Measurements from ENCODE around the gene MGAT5B.

MGAT5B gene

DNA sequence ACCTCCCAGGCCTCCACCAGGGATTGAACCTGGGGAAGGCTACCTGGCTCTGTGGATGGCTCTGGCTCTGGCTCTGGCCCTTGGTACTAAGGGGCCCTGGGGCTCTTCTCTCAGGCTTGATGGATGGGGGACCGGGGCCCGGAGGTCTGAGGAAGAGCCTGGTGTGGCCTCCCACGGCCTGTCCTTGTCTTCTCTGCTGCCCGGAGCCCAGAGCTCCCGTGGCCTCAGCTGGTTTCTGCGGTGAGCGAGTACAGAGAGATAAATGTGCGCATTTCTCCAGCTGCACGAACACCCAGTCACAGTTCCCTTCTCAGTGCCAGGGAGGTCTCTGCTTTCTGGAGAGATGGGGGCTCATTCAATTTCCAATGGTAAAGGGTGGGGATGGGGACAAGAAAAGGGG, 9.2 kb downstream of the MGAT5B start:
- peaks cover 11% of the 10 kb centered on the region; the same call in 1 of the 2 replicates for H3K9me3 ChIP-seq (ENCODE audit: control insufficient read depth, insufficient read depth, low read length)
- H3K79me2 ChIP-seq (ENCODE audit: control insufficient read depth, low read length), result no peaks in the 10 kb centered on the region
- no peaks in the 10 kb centered on the region for H3F3A ChIP-seq (ENCODE audit: control insufficient read depth, insufficient read depth)
- no peaks in the 10 kb centered on the region for H3K4me1 ChIP-seq (ENCODE audit: control insufficient read depth, low read length)
- H3K27ac ChIP-seq (ENCODE audit: low read depth, low read length), result no peak overlapping the region
- H3K36me3 ChIP-seq (ENCODE audit: control insufficient read depth, low read length), result no peaks in the 10 kb centered on the region
- H4K20me1 ChIP-seq (ENCODE audit: control insufficient read depth, insufficient read depth, low read depth, low read length), result no peaks in the 10 kb centered on the region
- H3K9me2 ChIP-seq (replicated peaks; ENCODE audit: control insufficient read depth, low read length), result no peaks in the 10 kb centered on the region
- H3K4me2 ChIP-seq (ENCODE audit: low read length), result no peak overlapping the region
- TF ChIP-seq EZH2phosphoT487 (IDR thresholded peaks at IDR 0.05; ENCODE audit: borderline replicate concordance, low read length), result no peak
- no peak for TF ChIP-seq CTCF (IDR thresholded peaks at IDR 0.05; ENCODE audit: low read depth, low read length, poor library complexity, severe bottlenecking)
- peaks cover 14% of the 10 kb centered on the region for H3K27me3 ChIP-seq (ENCODE audit: control insufficient read depth, low read length)
- H3K4me3 ChIP-seq (ENCODE audit: low read length), result no peak overlapping the region

DNA sequence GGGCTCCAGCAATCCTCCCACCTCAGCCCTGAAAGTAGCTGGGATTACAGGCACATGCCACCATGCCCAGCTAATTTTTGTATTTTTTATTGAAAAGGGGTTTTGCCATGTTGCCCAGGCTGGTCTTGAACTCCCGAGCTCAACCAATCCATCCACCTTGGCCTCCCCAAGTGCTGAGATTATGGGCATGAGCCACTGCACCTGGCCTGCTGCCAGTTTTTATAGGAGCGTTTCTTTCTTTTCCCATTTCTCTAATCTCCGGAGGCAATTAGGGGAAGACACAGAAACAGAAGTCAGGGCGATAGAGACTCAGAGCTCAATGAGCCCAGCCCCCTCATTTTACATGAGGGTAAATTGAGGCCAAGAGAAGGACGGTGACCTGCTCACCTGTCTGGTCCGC, 10.4 kb downstream of the MGAT5B start:
- Histone ChIP-seq H3K9me2 (replicated peaks; ENCODE audit: control insufficient read depth, low read length) (no peaks in the 10 kb centered on the region), H4K20me1 (ENCODE audit: control insufficient read depth, insufficient read depth, low read depth, low read length) (no peaks in the 10 kb centered on the region), H3K79me2 (ENCODE audit: control insufficient read depth, low read length) (no peaks in the 10 kb centered on the region), H3K4me1 (ENCODE audit: control insufficient read depth, low read length) (no peaks in the 10 kb centered on the region), H3K4me3 (ENCODE audit: low read length) (no peak overlapping the region), H3K27me3 (ENCODE audit: control insufficient read depth, low read length) (peaks cover 14% of the 10 kb centered on the region), H3K36me3 (ENCODE audit: control insufficient read depth, low read length) (no peaks in the 10 kb centered on the region), H3F3A (ENCODE audit: control insufficient read depth, insufficient read depth) (no peaks in the 10 kb centered on the region), H3K9me3 (ENCODE audit: control insufficient read depth, insufficient read depth, low read length) (peaks cover 11% of the 10 kb centered on the region; the same call in 1 of the 2 replicates), H3K27ac (ENCODE audit: low read depth, low read length) (no peak overlapping the region), H3K4me2 (ENCODE audit: low read length) (no peak overlapping the region)
- no peak for TF ChIP-seq CTCF (IDR thresholded peaks at IDR 0.05; ENCODE audit: low read depth, low read length, poor library complexity, severe bottlenecking)
- no peak for TF ChIP-seq EZH2phosphoT487 (IDR thresholded peaks at IDR 0.05; ENCODE audit: borderline replicate concordance, low read length)

DNA sequence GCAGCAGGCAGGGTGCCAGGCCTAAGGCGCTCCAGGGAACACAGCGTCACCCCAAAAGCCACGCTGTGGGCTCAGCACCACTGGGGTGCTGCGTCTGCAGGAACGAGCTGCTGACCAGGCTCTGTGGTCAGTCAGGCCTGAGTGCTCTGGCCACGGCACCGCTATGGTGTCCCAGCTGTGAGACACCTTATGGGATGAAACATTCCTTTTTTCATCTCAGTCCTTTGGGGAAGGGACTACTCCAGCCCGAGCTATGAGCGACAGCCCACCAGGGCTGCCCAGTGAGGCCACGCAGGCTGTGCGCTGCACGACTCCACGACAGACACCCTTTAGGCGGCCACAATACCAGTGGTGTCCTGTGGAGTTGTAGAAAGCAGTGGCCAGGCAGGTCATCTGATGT, 11.1 kb downstream of the MGAT5B start:
- Histone ChIP-seq H3K27me3 (ENCODE audit: control insufficient read depth, low read length) (peaks cover 14% of the 10 kb centered on the region), H3K79me2 (ENCODE audit: control insufficient read depth, low read length) (no peaks in the 10 kb centered on the region), H3K36me3 (ENCODE audit: control insufficient read depth, low read length) (no peaks in the 10 kb centered on the region), H3K4me1 (ENCODE audit: control insufficient read depth, low read length) (no peaks in the 10 kb centered on the region), H4K20me1 (ENCODE audit: control insufficient read depth, insufficient read depth, low read depth, low read length) (no peaks in the 10 kb centered on the region), H3K4me3 (ENCODE audit: low read length) (no peak overlapping the region), H3K9me2 (replicated peaks; ENCODE audit: control insufficient read depth, low read length) (no peaks in the 10 kb centered on the region), H3K4me2 (ENCODE audit: low read length) (no peak overlapping the region), H3K9me3 (ENCODE audit: control insufficient read depth, insufficient read depth, low read length) (peaks cover 11% of the 10 kb centered on the region; the same call in 1 of the 2 replicates), H3F3A (ENCODE audit: control insufficient read depth, insufficient read depth) (no peaks in the 10 kb centered on the region), H3K27ac (ENCODE audit: low read depth, low read length) (no peak overlapping the region)
- no peak for TF ChIP-seq EZH2phosphoT487 (IDR thresholded peaks at IDR 0.05; ENCODE audit: borderline replicate concordance, low read length)

- TF ChIP-seq CTCF (IDR thresholded peaks at IDR 0.05; ENCODE audit: low read depth, low read length, poor library complexity, severe bottlenecking), result no peak
- TF ChIP-seq EZH2phosphoT487 (IDR thresholded peaks at IDR 0.05; ENCODE audit: borderline replicate concordance, low read length), result no peak
- Histone ChIP-seq H3F3A (ENCODE audit: control insufficient read depth, insufficient read depth) (no peaks in the 10 kb centered on the region), H3K79me2 (ENCODE audit: control insufficient read depth, low read length) (no peaks in the 10 kb centered on the region), H3K9me3 (ENCODE audit: control insufficient read depth, insufficient read depth, low read length) (peaks cover 11% of the 10 kb centered on the region; the same call in 1 of the 2 replicates), H3K36me3 (ENCODE audit: control insufficient read depth, low read length) (no peaks in the 10 kb centered on the region), H3K27ac (ENCODE audit: low read depth, low read length) (no peak overlapping the region), H4K20me1 (ENCODE audit: control insufficient read depth, insufficient read depth, low read depth, low read length) (no peaks in the 10 kb centered on the region), H3K27me3 (ENCODE audit: control insufficient read depth, low read length) (peaks cover 14% of the 10 kb centered on the region), H3K4me2 (ENCODE audit: low read length) (no peak overlapping the region), H3K4me3 (ENCODE audit: low read length) (no peak overlapping the region), H3K4me1 (ENCODE audit: control insufficient read depth, low read length) (no peaks in the 10 kb centered on the region), H3K9me2 (replicated peaks; ENCODE audit: control insufficient read depth, low read length) (no peaks in the 10 kb centered on the region)
Measured at GRCh38 chr17:76879691-76880090, 11.5 kb downstream of the MGAT5B start.

All from DOHH2 (cell line).